IPS-NIHi7 (cell line): ENCODE measurements around the gene RYR1.
"Not testable (repeated sequence)": the region's sequence is repeated elsewhere in the genome, so short reads cannot be mapped to it uniquely, and the experiment has no call there.

Experiments used
- DNase-seq: peaks from one replicate; pipeline ENCODE4 v3.0.0; 2012; ENCODE audit warnings: mixed read lengths; ENCODE audit errors: extremely low spot score

The RYR1 gene

DNA sequence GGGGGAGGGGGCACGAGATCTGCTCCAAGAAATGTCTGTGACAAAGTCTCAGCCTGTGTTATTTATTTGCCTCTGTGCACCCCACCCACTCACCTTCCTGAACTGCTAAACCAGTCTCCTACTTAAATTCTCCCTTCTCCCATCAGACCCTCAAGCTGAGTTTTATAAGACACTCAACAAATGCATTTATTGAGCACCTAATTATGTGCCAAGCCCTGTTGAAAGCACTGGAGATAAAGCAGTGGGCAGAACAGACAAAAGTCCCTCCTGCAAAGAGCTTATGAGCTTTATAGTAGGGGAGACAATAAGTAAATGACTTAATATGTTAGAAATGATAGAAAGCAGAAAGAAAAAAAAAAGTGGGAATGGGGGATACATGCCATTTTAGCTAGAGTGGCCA is 34.0 kb upstream of the RYR1 start:
- no peak for DNase-seq

GRCh38 chr19:38400361-38400760 is 33.1 kb upstream of the RYR1 start:
- no peak for DNase-seq

- no peak for DNase-seq
Measured at GRCh38 chr19:38401148-38401547, 32.3 kb upstream of the RYR1 start.

GRCh38 chr19:38402623-38402966 is 30.9 kb upstream of the RYR1 start:
- no peak for DNase-seq

DNA sequence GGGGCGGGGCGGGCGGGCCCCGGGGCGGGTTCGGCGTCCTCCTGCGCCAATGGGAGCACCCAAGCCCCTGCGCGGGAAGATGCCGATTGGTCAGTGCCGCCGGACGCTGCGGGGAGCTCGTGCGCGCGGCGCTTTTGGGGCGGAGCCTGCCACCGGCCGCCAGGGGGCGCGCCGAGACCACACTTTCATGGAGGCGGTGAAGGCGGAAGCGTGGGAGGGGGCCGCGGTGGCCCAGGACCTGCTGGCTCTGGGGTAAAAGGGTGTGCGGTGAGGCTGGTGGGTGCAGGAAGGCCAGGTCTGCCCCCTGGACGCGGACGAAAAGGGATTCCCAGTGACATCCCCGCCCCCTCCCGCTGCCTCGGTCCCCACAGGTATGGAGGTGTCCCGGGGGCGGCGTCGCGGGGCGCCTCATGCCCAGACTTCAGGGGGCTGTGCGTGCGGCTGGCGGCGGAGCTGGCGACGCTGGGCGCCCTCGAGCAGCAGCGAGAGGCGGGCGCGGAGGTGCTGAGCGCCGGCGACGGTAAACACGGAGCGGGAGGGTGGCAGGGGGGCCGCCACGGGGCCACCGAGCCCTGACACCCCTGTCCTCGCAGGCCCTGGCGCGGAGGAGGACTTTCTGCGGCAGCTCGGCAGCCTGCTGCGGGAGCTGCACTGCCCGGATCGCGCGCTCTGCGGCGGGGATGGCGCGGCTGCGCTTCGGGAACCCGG is 30.4 kb upstream of the RYR1 start, which contains the start of gene FAM98C:
TSS of gene FAM98C (plus strand) at position 127 of the 708 bp plus-strand sequence. CDS start at position 188, 61 bp downstream.
- peak; percentile 100 for DNase-seq

GRCh38 chr19:38404858-38405257 is 28.6 kb upstream of the RYR1 start:
- DNase-seq = no peak

DNA sequence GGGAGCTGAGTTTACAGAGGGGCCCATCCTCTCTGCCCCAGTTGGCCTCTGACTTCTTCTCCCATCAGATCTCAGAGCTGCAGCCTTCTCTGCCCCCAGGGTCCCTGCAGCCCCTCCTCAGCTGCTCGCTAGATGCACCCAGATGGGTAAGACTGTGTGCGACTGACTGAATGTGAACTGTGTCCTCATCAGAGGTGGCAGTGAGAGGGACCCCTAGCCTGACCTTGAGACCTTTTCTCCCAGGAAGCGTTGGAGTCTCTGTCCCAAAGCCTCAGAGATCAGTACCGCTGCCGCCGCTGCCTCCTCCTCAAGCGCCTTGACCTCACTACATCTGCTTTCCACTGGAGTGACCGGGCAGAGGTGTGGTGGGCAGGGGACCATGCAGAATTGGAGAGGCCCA is 28.2 kb upstream of the RYR1 start:
- no peak for DNase-seq

GRCh38 chr19:38409631-38410133 is 23.8 kb upstream of the RYR1 start:
- no peak for DNase-seq

DNA sequence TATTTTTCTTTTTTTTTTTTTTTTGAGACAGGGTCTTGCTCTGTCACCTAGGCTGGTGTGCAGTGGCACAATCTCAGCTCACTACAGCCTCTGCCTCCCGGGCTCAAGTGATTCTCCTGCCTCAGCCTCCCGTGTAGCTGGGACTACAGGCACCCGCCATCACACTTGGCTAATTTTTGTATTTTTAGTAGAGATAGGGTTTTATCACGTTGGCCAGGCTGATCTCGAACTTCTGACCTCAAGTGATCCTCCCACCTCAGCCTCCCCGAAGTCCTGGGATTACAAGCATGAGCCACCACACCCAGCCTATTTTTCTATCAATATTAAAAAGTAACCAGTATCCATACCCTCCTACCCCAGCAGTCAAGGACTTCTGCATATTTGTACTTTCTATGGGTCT is 23.1 kb upstream of the RYR1 start:
- DNase-seq = not testable (repeated sequence)

DNA sequence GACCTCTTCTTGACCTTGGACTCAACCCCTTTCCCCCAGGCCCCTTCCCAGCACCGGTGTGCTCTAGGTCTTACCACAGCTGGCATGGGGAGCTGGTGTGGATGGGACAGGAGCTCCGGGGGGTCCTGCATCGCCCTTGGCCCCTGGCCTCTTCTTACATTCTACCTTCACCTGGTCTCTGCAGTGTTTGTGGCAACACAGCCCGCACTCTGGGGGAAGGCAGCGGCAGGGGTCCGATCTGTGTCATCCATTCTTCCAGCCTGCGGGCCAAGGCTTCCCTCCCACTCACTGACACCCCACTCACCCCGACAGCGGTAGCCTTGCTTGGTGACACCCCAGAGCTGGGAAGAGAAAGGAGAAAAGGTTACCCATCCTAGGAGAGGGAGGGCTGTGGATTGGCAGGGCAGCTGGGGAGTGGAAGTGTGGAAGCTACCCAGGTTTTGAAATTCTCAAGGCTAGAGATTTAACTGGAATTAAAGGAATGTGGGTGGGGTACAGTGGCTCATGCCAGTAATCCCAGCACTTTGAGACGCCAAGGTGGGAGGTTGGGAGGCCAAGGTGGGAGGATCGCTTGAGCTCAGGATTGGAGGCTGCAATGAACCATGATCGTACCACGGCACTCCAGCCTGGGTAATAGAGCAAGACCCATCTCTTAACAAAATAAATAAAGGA is 22.3 kb upstream of the RYR1 start:
- DNase-seq = no peak

DNA sequence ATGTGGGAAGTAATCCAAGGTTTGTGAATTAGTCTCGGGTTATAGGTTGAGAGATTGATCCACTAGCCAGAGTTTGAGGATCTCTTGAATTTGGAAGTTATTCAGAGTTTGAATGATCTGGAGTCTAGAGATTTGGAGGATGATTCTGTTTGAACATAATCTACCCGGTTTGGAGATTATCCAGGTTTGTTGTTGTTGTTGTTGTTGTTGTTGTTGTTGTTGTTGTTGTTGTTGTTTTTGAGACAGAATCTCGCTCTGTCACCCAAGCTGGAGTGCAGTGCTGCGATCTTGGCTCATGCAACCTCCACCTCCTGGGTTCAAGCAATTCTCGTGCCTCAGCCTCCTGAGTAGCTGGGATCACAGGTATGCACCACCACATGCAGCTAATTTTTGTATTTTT is 21.6 kb upstream of the RYR1 start:
- not testable (repeated sequence) for DNase-seq

DNA sequence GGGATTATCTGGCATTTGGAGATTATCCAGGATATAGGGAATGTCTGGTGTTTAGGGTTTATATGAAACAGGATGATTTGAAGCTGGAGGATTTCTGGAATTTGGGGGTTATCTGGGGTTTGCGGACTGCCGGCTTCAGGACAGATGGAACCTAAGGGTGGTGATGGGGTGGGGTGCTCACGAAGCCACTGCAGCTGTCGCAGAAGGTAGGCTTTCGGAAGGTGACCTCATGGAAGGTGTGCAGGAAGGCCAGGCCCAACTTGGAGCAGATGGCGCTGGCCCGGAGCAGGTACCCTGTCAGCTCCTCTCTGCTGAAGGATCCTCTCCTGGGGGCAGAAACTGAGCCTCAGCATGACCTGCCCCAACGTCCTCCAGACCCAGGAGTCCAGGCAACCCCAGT is 21.0 kb upstream of the RYR1 start:
- DNase-seq = no peak

DNA sequence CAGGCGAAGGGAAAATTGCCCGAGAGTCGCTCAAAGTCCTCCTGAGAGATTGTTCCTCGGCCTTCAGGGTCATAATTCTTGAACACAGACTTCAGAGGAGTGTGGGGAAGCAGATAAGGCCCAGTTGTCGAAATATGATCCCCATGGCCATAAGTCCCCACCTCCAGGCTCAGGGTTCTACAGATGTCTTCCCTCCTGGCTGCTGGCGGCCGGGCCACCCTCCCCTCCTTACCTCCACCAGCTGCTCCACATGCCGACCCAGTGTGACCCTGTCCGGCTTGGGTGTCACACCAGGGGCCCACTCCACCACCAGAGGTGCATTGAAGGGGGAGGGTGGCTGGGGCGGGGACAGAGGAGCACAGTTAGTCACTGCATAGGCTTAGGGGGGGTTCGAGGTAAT is 20.5 kb upstream of the RYR1 start:
- no peak for DNase-seq

DNA sequence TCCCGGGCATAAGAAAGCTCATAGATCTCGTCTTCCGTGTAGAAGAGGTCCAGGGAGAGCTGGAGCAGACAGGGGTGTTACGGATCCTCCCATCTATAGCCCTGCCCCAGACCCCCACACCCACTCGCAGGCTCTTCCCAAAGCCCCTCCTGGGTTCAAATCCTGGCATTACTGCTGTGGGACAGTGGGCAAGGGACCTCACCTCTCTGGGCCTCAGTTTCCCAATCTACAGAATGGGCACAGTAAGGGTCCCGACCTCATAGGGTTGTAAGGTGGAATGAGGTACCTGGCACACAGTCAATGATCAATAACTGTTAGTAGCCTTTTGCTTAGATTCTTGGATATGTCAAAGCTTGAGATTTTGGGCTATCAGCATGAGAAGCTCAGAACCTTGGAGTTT is 20.1 kb upstream of the RYR1 start:
- DNase-seq = no peak

- DNase-seq = no peak
Measured at GRCh38 chr19:38417146-38417543, 16.3 kb upstream of the RYR1 start.

GRCh38 chr19:38417544-38418506 is 15.7 kb upstream of the RYR1 start:
- DNase-seq = peak; percentile 83

GRCh38 chr19:38420935-38421334 is 12.6 kb upstream of the RYR1 start:
- no peak for DNase-seq

DNA sequence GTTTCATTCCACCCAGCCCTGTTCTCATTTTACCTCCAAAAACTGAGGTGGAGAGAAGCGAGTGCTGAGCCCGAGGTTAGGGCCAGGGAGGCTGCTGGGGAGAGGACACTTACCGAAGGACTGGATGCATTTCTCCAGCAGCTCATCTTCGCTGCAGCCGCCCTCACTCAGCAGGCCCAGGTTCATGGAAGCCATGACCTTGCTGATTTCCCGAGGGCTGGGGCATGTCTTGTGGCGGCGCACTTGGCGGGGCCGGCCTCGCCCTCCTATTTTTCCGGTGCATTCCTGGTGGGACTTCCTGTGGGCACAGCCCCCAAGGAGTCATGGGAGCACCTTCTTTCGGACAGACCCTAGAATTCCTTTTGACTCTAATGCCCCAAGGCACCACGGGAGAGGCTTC is 11.6 kb upstream of the RYR1 start:
- no peak for DNase-seq

DNA sequence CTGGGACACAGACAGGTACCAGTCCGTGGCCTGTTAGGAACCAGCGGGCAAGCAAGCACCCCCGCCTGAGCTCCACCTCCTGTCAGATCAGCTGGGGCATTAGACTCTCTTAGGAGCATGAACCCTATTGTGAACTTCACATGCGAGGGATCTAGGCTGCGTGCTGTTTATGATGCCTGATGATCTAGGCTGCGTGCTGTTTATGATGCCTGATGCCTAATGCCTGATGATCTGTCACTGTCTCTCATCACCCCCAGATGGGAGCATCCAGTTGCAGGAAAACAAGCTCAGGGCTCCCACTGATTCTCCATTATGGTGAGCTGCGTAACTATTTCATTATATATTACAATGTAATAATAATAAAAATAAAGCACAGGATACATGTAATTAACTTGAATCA is 11.1 kb upstream of the RYR1 start:
- DNase-seq = no peak

- DNase-seq = no peak
Measured at GRCh38 chr19:38424272-38424671, 9.2 kb upstream of the RYR1 start.

- no peak for DNase-seq
Measured at GRCh38 chr19:38425222-38425809, 8.2 kb upstream of the RYR1 start.
